ENCODE data around the gene TDRD6. TPM values are rescaled to one million over a fixed set of nuclear protein-coding genes. Genes with fewer than 3 reads are reported as not detected.

Gene TDRD6
- total and polyA plus RNA-seq, 10 of the 15 experiments (the other 5 are each of a cell fraction or from before 2014, with no cell fraction given), result not detected

DNA sequence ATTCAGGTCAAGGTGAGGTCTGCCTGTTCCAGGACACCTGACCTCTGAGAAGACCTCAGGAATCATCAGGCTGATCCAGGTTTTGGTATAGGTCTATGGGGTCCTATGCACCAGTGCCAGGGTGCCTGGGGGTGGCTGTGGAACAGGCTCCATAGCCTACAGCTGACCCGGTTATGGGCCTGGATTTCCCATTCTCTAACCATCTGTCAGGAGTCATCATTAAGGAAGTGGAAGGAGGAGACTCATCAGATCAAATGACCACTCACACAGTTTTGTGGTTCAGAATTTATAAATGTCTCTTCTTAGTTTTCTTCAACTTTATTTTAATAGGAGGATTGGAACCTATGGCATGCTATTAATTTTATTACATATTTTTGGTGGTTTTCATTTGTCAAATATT, 32.7 kb downstream of the TDRD6 start:
- peaks cover 0 to 2% of the 10 kb centered on the region in 2 experiments; a peak in 2 of 4 replicates for H3K27me3 ChIP-seq (replicated peaks in 1 of 2; ENCODE audit: control insufficient read depth in 2 of 2, insufficient read depth in 2 of 2, low read length in 1 of 2)
- no peak overlapping the region for H3K4me2 ChIP-seq (ENCODE audit: control insufficient read depth, insufficient read depth)
- WGBS (ENCODE audit: insufficient coverage, insufficient replicate concordance, low lambda C conversion rate, missing lambda C conversion rate), result 0% methylated on average over 1 of the region's 1 CpG
- ChIA-PET CTCF (no interaction called here), SMC1A (ENCODE audit: uncharacterized antibody, unreplicated experiment) (no interaction called here), RAD21 (ENCODE audit: unreplicated experiment) (no interaction called here), POLR2A (no interaction called here)
- H3K9me3 ChIP-seq (replicated peaks; ENCODE audit: control insufficient read depth, insufficient read depth, low read length), result no peaks in the 10 kb centered on the region
- BruUV-seq (replicated peaks), result no TSS peak
- in situ Hi-C loops (cut with MboI), result no loop called here
- no peak overlapping the region for H2AFZ ChIP-seq (ENCODE audit: control insufficient read depth, low read depth, low read length)
- no peak overlapping the region for H3K27ac ChIP-seq (ENCODE audit: control insufficient read depth, insufficient read depth)
- H3K4me3 ChIP-seq, result no peak overlapping the region
- no peaks in the 10 kb centered on the region for H3K4me1 ChIP-seq (ENCODE audit: control insufficient read depth, insufficient read depth, low read length)
- H3K9ac ChIP-seq (ENCODE audit: control insufficient read depth, insufficient read depth, low read length), result no peak overlapping the region
- no peaks in the 10 kb centered on the region for H3K79me2 ChIP-seq (ENCODE audit: control insufficient read depth, insufficient read depth, low read length)
- H3K36me3 ChIP-seq (ENCODE audit: control insufficient read depth in 2 of 2, insufficient read depth in 2 of 2, low read length in 1 of 2), result no peaks in the 10 kb centered on the region
- H4K20me1 ChIP-seq (ENCODE audit: control insufficient read depth, insufficient read depth), result no peaks in the 10 kb centered on the region
- DNase-seq (ENCODE audit: low read depth, low spot score), result no peak
- FAIRE-seq, result no peak
- ATAC-seq, result no peak
- intact Hi-C loops (cut with micrococcal nuclease; ENCODE audit: unreplicated experiment), result no loop called here
- TF ChIP-seq PML (IDR thresholded peaks at IDR 0.05; ENCODE audit: low read length) (no peak), SMAD5 (IDR thresholded peaks at IDR 0.05; ENCODE audit: low read depth) (no peak), NFXL1 (IDR thresholded peaks at IDR 0.05; ENCODE audit: borderline replicate concordance) (no peak), RAD21 (IDR thresholded peaks at IDR 0.05; ENCODE audit: insufficient read depth, low read depth, low read length) (no peak), SUZ12 (IDR thresholded peaks at IDR 0.05; ENCODE audit: unreplicated experiment) (no peak), ZZZ3 (IDR thresholded peaks at IDR 0.05; ENCODE audit: control insufficient read depth, insufficient read length, low read depth) (no peak), TBL1XR1 (IDR thresholded peaks at IDR 0.05; ENCODE audit: low read depth, low read length) (no peak), HDAC2 (IDR thresholded peaks at IDR 0.05) (no peak), SPI1 (IDR thresholded peaks at IDR 0.05; ENCODE audit: borderline replicate concordance, insufficient read depth, low read depth, low read length) (no peak), CBX5 (IDR thresholded peaks at IDR 0.05; ENCODE audit: low read depth) (no peak), RBBP5 (conservative IDR thresholded peaks at IDR 0.05) (no peak), SIN3A (IDR thresholded peaks at IDR 0.05; ENCODE audit: low read depth, low read length) (no peak), SP1 (IDR thresholded peaks at IDR 0.05; ENCODE audit: low read depth, low read length) (no peak)
- TF ChIP-seq, protein P1, sequence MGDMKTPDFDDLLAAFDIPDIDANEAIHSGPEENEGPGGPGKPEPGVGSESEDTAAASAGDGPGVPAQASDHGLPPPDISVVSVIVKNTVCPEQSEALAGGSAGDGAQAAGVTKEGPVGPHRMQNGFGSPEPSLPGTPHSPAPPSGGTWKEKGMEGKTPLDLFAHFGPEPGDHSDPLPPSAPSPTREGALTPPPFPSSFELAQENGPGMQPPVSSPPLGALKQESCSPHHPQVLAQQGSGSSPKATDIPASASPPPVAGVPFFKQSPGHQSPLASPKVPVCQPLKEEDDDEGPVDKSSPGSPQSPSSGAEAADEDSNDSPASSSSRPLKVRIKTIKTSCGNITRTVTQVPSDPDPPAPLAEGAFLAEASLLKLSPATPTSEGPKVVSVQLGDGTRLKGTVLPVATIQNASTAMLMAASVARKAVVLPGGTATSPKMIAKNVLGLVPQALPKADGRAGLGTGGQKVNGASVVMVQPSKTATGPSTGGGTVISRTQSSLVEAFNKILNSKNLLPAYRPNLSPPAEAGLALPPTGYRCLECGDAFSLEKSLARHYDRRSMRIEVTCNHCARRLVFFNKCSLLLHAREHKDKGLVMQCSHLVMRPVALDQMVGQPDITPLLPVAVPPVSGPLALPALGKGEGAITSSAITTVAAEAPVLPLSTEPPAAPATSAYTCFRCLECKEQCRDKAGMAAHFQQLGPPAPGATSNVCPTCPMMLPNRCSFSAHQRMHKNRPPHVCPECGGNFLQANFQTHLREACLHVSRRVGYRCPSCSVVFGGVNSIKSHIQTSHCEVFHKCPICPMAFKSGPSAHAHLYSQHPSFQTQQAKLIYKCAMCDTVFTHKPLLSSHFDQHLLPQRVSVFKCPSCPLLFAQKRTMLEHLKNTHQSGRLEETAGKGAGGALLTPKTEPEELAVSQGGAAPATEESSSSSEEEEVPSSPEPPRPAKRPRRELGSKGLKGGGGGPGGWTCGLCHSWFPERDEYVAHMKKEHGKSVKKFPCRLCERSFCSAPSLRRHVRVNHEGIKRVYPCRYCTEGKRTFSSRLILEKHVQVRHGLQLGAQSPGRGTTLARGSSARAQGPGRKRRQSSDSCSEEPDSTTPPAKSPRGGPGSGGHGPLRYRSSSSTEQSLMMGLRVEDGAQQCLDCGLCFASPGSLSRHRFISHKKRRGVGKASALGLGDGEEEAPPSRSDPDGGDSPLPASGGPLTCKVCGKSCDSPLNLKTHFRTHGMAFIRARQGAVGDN (IDR thresholded peaks at IDR 0.05), result no peak
- TF ChIP-seq, protein P2, sequence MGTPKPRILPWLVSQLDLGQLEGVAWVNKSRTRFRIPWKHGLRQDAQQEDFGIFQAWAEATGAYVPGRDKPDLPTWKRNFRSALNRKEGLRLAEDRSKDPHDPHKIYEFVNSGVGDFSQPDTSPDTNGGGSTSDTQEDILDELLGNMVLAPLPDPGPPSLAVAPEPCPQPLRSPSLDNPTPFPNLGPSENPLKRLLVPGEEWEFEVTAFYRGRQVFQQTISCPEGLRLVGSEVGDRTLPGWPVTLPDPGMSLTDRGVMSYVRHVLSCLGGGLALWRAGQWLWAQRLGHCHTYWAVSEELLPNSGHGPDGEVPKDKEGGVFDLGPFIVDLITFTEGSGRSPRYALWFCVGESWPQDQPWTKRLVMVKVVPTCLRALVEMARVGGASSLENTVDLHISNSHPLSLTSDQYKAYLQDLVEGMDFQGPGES (IDR thresholded peaks at IDR 0.05), result no peak
- TF ChIP-seq, protein P3, sequence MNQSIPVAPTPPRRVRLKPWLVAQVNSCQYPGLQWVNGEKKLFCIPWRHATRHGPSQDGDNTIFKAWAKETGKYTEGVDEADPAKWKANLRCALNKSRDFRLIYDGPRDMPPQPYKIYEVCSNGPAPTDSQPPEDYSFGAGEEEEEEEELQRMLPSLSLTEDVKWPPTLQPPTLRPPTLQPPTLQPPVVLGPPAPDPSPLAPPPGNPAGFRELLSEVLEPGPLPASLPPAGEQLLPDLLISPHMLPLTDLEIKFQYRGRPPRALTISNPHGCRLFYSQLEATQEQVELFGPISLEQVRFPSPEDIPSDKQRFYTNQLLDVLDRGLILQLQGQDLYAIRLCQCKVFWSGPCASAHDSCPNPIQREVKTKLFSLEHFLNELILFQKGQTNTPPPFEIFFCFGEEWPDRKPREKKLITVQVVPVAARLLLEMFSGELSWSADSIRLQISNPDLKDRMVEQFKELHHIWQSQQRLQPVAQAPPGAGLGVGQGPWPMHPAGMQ (IDR thresholded peaks at IDR 0.05; ENCODE audit: borderline replicate concordance), result no peak
- TF ChIP-seq, protein P4, sequence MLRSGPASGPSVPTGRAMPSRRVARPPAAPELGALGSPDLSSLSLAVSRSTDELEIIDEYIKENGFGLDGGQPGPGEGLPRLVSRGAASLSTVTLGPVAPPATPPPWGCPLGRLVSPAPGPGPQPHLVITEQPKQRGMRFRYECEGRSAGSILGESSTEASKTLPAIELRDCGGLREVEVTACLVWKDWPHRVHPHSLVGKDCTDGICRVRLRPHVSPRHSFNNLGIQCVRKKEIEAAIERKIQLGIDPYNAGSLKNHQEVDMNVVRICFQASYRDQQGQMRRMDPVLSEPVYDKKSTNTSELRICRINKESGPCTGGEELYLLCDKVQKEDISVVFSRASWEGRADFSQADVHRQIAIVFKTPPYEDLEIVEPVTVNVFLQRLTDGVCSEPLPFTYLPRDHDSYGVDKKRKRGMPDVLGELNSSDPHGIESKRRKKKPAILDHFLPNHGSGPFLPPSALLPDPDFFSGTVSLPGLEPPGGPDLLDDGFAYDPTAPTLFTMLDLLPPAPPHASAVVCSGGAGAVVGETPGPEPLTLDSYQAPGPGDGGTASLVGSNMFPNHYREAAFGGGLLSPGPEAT (IDR thresholded peaks at IDR 0.05; ENCODE audit: low read depth), result no peak
- TF ChIP-seq, protein P5, sequence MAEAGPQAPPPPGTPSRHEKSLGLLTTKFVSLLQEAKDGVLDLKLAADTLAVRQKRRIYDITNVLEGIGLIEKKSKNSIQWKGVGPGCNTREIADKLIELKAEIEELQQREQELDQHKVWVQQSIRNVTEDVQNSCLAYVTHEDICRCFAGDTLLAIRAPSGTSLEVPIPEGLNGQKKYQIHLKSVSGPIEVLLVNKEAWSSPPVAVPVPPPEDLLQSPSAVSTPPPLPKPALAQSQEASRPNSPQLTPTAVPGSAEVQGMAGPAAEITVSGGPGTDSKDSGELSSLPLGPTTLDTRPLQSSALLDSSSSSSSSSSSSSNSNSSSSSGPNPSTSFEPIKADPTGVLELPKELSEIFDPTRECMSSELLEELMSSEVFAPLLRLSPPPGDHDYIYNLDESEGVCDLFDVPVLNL (IDR thresholded peaks at IDR 0.05; ENCODE audit: low read depth, low read length), result no peak
